Osteoblast (primary cell): ENCODE results near the gene EP300. TPM values are rescaled to one million over a fixed set of nuclear protein-coding genes. Genes with fewer than 3 reads are reported as not detected.
"Not testable (repeated sequence)": the region's sequence is repeated elsewhere in the genome, so short reads cannot be mapped to it uniquely, and the experiment has no call there.

ENCODE experiments used
- DNase-seq: peaks from one replicate; pipeline ENCODE4 v3.0.0; 2011; ENCODE audit warnings: low spot score, mixed read lengths; ENCODE audit not compliant: insufficient read length; ENCODE audit errors: missing footprints
- H2AFZ ChIP-seq: 2 replicates; pipeline ENCODE4 v1.6.0; 2011; ENCODE audit warnings: mild to moderate bottlenecking, low read length
- H3K27ac ChIP-seq: 2 replicates; pipeline ENCODE4 v1.5.1; 2011; ENCODE audit warnings: mild to moderate bottlenecking, low read depth, low read length, moderate library complexity
- H3K27me3 ChIP-seq: 2 replicates; pipeline ENCODE4 v1.6.0; 2012; ENCODE audit warnings: mild to moderate bottlenecking, control low read depth, inconsistent platforms, low read length, moderate library complexity; ENCODE audit not compliant: insufficient read depth
- H3K36me3 ChIP-seq: 2 replicates; pipeline ENCODE4 v1.5.1; 2011; ENCODE audit warnings: mild to moderate bottlenecking, low read length, control low read depth, moderate library complexity; ENCODE audit not compliant: insufficient read depth
- H3K4me1 ChIP-seq: 2 replicates; pipeline ENCODE4 v1.5.1; 2011; ENCODE audit warnings: mild to moderate bottlenecking, low read length, control low read depth, moderate library complexity; ENCODE audit not compliant: insufficient read depth
- H3K4me2 ChIP-seq: 2 replicates; pipeline ENCODE4 v1.6.0; 2011; ENCODE audit warnings: mild to moderate bottlenecking, low read length; ENCODE audit not compliant: insufficient read depth
- H3K4me3 ChIP-seq: fragments of 200-600 bp; sonication (generic); 3 replicates; pipeline ENCODE4 v1.5.1; 2012; ENCODE audit warnings: mild to moderate bottlenecking, low read length, inconsistent platforms; ENCODE audit not compliant: insufficient read depth
- H3K79me2 ChIP-seq: 2 replicates; pipeline ENCODE4 v1.6.0; 2012; ENCODE audit warnings: mild to moderate bottlenecking, low read length, control low read depth, inconsistent platforms; ENCODE audit not compliant: insufficient read depth
- H3K9me3 ChIP-seq: 2 replicates; pipeline ENCODE4 v1.5.1; 2011; ENCODE audit warnings: low read depth, low read length, control low read depth
- H4K20me1 ChIP-seq: 2 replicates; pipeline ENCODE4 v1.6.0; 2012; ENCODE audit warnings: mild to moderate bottlenecking, low read length, control low read depth; ENCODE audit not compliant: insufficient read depth
- total RNA-seq: library from RNA; depleted of rRNA; stranded (reverse); fragments of >200 nt; gene quantifications from 2 replicates; pipeline ENCODE4 v1.2.3, GENCODE V29; 2012
- TF ChIP-seq, protein P1 (sequence below): IDR thresholded peaks from 2 replicates; pipeline ENCODE4 v1.5.1; 2011; ENCODE audit warnings: mild to moderate bottlenecking, low read depth, low read length, moderate library complexity; ENCODE audit errors: extremely low read depth

Gene EP300
- total RNA-seq, 1 donor = 67.7 TPM

DNA sequence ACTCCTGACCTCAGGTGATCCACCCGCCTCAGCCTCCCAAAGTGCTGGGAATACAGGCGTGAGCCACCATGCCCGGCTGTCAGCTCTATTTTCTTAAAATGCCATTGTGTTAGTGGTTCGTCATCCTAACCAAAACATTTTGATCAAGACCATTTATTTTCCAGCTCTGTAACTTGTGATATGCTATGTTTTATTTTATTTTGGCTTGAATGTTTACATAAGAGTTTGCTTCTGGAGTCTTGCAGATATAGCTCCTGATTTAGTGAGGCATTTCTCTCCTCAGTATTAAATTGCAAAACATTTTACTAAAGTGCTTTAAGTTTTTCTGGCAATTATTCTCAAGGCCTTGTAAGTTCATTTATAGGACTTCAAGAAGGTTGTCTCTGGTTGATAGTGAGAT, 4.4 kb downstream of the EP300 start:
- no peak for DNase-seq
- no peak overlapping the region for H3K4me2 ChIP-seq
- H3K4me3 ChIP-seq = no peak overlapping the region
- H3K27ac ChIP-seq = no peak overlapping the region
- TF ChIP-seq, protein P1, sequence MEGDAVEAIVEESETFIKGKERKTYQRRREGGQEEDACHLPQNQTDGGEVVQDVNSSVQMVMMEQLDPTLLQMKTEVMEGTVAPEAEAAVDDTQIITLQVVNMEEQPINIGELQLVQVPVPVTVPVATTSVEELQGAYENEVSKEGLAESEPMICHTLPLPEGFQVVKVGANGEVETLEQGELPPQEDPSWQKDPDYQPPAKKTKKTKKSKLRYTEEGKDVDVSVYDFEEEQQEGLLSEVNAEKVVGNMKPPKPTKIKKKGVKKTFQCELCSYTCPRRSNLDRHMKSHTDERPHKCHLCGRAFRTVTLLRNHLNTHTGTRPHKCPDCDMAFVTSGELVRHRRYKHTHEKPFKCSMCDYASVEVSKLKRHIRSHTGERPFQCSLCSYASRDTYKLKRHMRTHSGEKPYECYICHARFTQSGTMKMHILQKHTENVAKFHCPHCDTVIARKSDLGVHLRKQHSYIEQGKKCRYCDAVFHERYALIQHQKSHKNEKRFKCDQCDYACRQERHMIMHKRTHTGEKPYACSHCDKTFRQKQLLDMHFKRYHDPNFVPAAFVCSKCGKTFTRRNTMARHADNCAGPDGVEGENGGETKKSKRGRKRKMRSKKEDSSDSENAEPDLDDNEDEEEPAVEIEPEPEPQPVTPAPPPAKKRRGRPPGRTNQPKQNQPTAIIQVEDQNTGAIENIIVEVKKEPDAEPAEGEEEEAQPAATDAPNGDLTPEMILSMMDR = no peak
- peaks cover 68% of the 10 kb centered on the region for H4K20me1 ChIP-seq
- no peaks in the 10 kb centered on the region for H3K9me3 ChIP-seq
- H3K79me2 ChIP-seq = peaks cover 98% of the 10 kb centered on the region
- H3K27me3 ChIP-seq = no peaks in the 10 kb centered on the region
- H3K36me3 ChIP-seq = no peaks in the 10 kb centered on the region
- H3K4me1 ChIP-seq = peaks cover 30% of the 10 kb centered on the region
- H2AFZ ChIP-seq = no peak overlapping the region

DNA sequence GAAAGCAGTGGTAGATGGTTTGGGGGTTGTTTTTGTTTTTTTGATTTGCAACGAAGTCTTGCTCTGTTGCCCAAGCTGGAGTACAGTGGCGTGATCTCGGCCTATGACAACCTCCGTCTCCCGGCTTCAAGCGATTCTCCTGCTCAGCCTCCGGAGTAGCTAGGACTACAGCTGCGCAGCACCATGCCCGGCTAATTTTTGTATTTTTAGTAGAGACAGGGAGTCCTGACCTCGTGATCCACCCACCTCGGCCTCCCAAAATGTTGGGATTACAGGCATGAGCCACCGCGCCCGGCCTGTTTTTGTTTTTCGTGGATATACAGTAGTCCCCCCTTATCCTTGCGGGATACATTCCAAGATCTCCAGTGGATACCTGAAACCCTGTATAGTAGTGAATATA, 6.6 kb downstream of the EP300 start:
- Histone ChIP-seq H2AFZ (no peak overlapping the region), H3K9me3 (no peaks in the 10 kb centered on the region), H3K79me2 (peaks cover 99% of the 10 kb centered on the region), H3K36me3 (no peaks in the 10 kb centered on the region), H3K4me1 (peaks cover 23% of the 10 kb centered on the region), H3K4me2 (no peak overlapping the region), H3K27ac (no peak overlapping the region), H3K4me3 (no peak overlapping the region), H3K27me3 (no peaks in the 10 kb centered on the region), H4K20me1 (peaks cover 74% of the 10 kb centered on the region)
- TF ChIP-seq, protein P1 = no peak
- DNase-seq = no peak

DNA sequence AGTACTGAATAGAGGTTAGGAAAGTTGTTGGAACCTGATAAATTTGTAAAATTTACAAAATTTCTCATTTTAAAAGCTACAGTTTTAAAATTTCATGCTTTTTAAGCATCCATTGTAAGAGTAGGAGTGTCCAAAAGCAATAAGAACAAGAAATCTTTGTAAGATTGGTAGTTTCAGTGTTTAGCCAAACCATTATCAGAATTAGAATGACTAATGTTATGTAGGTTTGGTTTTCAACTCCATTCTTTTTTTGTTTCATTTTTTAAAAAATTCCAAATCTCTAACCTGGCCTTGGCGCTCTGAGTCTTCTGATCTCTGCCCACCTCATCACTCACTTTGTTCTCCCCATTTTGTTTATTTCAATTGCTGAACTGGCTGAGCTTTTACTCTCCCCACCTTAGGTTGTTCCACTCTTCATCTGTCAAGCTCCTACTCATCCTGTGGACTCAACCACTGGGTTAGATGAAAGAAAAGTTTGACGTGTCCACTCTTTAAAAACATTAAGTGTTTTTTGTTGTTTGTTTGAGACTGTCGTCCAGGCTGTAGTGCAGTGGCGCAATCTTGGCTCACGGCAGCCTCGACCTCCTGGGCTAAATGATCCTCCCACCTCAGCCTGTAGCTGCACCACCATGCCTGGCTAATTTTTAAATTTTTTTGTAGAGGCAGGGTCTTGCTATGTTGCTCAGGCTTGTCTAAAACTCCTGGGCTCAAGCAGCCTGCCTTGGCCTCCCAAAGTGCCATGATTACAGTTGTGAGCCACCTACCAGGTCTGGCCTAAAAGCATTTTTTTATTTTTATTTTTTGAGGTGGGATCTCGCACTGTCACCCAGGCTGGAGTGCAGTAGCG, 14.0 kb downstream of the EP300 start:
- Histone ChIP-seq H3K4me3 (no peak overlapping the region), H4K20me1 (peaks cover 50% of the 10 kb centered on the region), H3K4me2 (no peak overlapping the region), H3K4me1 (no peaks in the 10 kb centered on the region), H3K27me3 (no peaks in the 10 kb centered on the region), H3K27ac (peak overlapping the region; percentile 1), H3K36me3 (no peaks in the 10 kb centered on the region), H3K9me3 (no peaks in the 10 kb centered on the region), H3K79me2 (peaks cover 97% of the 10 kb centered on the region), H2AFZ (no peak overlapping the region)
- no peak for DNase-seq
- TF ChIP-seq, protein P1 = no peak

DNA sequence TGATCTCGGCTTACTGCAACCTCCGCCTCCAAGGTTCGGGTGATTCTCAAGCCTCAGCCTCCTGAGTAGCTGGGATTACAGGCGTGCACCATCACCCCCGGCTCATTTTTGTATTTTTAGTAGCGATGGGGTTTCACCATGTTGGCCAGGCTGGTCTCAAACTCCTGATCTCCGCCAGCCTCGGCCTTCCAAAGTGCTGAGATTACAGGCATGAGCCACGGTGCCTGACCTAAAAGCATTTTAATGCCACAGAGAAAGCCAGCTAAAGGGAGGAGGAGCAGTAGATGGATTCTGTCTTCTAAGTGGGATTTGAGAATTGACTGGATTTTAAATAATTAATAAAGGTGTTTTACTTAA, 14.6 kb downstream of the EP300 start:
- not testable (repeated sequence) for H3K9me3 ChIP-seq, H3K4me1 ChIP-seq, H3K27me3 ChIP-seq, H3K4me3 ChIP-seq, H3K4me2 ChIP-seq, H2AFZ ChIP-seq, H3K36me3 ChIP-seq, DNase-seq
- peak overlapping the region; percentile 1 for H3K27ac ChIP-seq
- H3K79me2 ChIP-seq = peaks cover 94% of the 10 kb centered on the region
- peaks cover 49% of the 10 kb centered on the region for H4K20me1 ChIP-seq
